ENCODE results near the gene LIFR. TPM values are rescaled to one million over a fixed set of nuclear protein-coding genes. Genes with fewer than 3 reads are reported as not detected.
A peak's percentile ranks its signal among the peaks of the same experiment; 100 is the strongest.

The LIFR gene
- total and polyA plus RNA-seq, 12 donors = 6.0 to 58.8 (median 41.8) TPM

- no peaks in the 10 kb centered on the region for H3K36me3 ChIP-seq
- ATAC-seq = no peak
- no peak for DNase-seq
- H3K4me3 ChIP-seq = peak overlapping the region in 1 of 10 donors; percentile 13
- 73 to 77% methylated on average over 7 of the region's 7 CpGs for WGBS, 2 donors
- no peaks in the 10 kb centered on the region for H3K27me3 ChIP-seq
- H3K9me3 ChIP-seq = no peaks in the 10 kb centered on the region
- H3K27ac ChIP-seq = peak overlapping the region in 1 of 10 donors; percentile 14
- intact Hi-C loops (cut with DNase I) = no loop called here
- H3K4me1 ChIP-seq = peaks cover 7 to 61% (median 17%) of the 10 kb centered on the region in 9 donors
- TF ChIP-seq CTCF (IDR thresholded peaks at IDR 0.05) = no peak
Observed at GRCh38 chr5:38593959-38594358, 37.5 kb upstream of the LIFR start.

- H3K4me1 ChIP-seq = peaks cover 0 to 41% (median 11%) of the 10 kb centered on the region in 9 donors
- intact Hi-C loops (cut with DNase I) = no loop called here
- no peaks in the 10 kb centered on the region for H3K36me3 ChIP-seq
- H3K4me3 ChIP-seq = no peak overlapping the region
- no peak for TF ChIP-seq CTCF (IDR thresholded peaks at IDR 0.05)
- DNase-seq (no peak), ATAC-seq (no peak)
- 92 to 93% methylated on average over 2 of the region's 2 CpGs for WGBS, 2 donors
- no peaks in the 10 kb centered on the region for H3K27me3 ChIP-seq
- H3K27ac ChIP-seq = peak overlapping the region in 1 of 10 donors; percentile 5
- H3K9me3 ChIP-seq = no peaks in the 10 kb centered on the region
Observed at GRCh38 chr5:38591523-38591849, 35.0 kb upstream of the LIFR start.

GRCh38 chr5:38590838-38591522 is 34.5 kb upstream of the LIFR start:
- ATAC-seq = peak in 3 of 8 donors; percentile 24 to 67 (median 30)
- no peaks in the 10 kb centered on the region for H3K9me3 ChIP-seq

GRCh38 chr5:38589629-38590028 is 33.2 kb upstream of the LIFR start:
- peak overlapping the region in 4 of 10 donors; percentile 25 to 56 (median 52) for H3K27ac ChIP-seq
- peak in 5 of 8 donors; percentile 52 to 79 (median 56) for ATAC-seq

More at GRCh38 chr5:38590838-38591522, 34.5 kb upstream of the LIFR start:
- Histone ChIP-seq H3K36me3 (no peaks in the 10 kb centered on the region), H3K4me1 (peaks cover 0 to 36% (median 11%) of the 10 kb centered on the region in 9 donors), H3K27ac (peak overlapping the region in 1 of 10 donors; percentile 5), H3K27me3 (no peaks in the 10 kb centered on the region), H3K4me3 (no peak overlapping the region)
- DNase-seq = no peak
- 68 to 73% methylated on average over 2 of the region's 2 CpGs for WGBS, 2 donors
- no peak for TF ChIP-seq CTCF (IDR thresholded peaks at IDR 0.05)
- intact Hi-C loops (cut with DNase I) = no loop called here

More at GRCh38 chr5:38589629-38590028, 33.2 kb upstream of the LIFR start:
- Histone ChIP-seq H3K27me3 (no peaks in the 10 kb centered on the region), H3K4me1 (peaks cover 0 to 26% (median 11%) of the 10 kb centered on the region in 9 donors), H3K36me3 (no peaks in the 10 kb centered on the region), H3K9me3 (no peaks in the 10 kb centered on the region), H3K4me3 (no peak overlapping the region)
- TF ChIP-seq CTCF (IDR thresholded peaks at IDR 0.05) = no peak
- intact Hi-C loops (cut with DNase I) = no loop called here
- 65 to 80% methylated on average over 4 of the region's 4 CpGs for WGBS, 2 donors
- DNase-seq = peak in 1 of 2 donors; percentile 17
